GM18520 (cell line): ENCODE data around the gene TTBK1.
"Not testable (repeated sequence)": the region's sequence is repeated elsewhere in the genome, so short reads cannot be mapped to it uniquely, and the experiment has no call there.

Experiments
- ATAC-seq: cut with Tn5 transposase; IDR thresholded peaks from one replicate; pipeline ENCODE4 v1.9.1; 2021; ENCODE audit not compliant: unreplicated experiment

Gene TTBK1

DNA sequence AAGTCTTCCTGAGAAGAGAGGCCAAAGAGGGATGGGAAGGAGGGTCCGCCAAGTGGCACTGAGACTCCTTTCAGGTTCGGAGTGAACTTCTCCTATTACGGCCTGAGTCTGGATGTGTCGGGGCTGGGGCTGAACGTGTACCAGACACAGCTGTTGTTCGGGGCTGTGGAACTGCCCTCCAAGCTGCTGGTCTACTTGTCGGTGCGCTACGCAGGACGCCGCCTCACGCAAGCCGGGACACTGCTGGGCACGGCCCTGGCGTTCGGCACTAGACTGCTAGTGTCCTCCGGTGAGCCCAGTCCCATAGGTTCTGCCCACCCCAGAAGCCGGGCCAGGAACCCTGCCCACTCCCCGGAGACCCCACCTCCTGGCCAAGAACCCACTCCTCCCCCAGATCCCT is 58.8 kb downstream of the TTBK1 start:
- no peak for ATAC-seq

GRCh38 chr6:43303006-43303405 is 59.7 kb downstream of the TTBK1 start:
- not testable (repeated sequence) for ATAC-seq

DNA sequence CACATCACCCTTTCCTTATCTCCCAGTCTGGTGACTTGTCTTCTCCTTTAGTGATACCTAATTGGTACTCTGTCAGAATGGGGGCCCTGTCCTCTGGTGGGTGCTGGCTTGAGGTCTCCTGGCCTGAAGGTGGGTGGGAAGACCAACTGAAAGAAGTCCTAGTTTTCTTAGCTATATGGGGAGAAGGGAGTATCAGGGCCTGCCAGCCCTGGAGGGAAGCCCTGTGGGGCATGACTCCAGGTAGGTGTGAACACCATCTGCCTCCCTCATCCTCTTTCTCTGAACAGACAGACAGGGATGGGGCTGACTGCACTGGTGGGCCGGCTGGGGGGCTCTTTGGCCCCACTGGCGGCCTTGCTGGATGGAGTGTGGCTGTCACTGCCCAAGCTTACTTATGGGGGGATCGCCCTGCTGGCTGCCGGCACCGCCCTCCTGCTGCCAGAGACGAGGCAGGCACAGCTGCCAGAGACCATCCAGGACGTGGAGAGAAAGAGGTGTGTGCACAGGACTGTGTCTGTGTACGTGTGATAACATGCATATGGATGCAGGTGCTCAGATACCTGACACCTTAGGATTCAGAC is 60.6 kb downstream of the TTBK1 start:
- ATAC-seq, result no peak

DNA sequence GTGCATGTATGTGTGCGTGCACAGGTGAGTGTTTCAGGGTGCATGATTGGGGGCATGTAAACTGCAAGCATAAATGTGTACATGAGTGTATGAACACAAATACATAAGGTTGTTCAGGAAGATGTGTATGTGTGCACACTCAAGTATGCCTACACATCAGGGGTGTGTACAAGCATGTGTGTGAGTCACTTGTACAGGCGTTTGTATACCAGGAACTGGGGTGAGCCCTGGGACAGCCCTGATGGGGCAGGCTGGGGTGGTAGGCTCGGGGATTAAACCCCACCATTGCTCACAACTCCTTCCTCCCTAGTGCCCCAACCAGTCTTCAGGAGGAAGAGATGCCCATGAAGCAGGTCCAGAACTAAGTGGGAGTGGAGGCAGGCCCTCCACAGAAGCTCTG is 61.1 kb downstream of the TTBK1 start:
- ATAC-seq, result no peak

DNA sequence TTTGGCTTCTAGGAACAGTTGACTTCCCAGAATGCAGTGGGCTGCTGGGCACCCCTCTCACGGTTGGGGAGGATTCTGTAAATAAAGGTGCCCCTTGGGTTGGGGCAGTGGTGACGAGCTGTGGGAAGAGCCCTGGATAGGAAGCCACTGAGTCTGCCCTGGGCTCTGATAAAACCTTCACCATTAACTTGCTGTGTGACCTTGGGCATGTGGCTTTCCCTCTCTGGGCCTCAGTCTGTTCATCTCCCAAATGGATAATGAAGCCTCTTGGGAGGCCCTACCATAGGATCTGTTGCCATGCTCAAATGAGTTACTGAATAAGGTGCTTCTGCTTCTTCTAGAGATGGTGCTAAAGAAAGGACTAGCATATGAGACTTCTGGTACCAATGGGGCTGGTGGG is 61.6 kb downstream of the TTBK1 start:
- ATAC-seq, result no peak

DNA sequence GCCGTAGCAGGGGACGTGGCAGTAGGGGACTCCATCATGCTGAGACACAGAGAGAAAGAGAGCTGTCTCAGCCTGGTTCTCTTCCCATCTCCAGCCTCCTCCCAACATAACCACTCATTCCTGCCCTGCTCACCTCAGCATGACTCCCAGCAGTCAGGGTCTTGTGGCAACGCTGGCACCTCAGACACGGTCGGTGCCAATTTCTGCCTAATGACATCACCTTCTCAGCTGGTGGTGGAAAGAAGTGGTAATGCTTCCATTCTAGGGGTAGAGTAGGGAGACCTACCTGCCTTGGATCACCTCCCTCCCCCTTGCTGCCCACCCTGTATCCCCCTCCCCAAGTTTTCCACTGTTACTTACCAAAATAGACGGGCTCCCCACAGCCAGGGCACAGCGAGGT is 62.8 kb downstream of the TTBK1 start:
- no peak for ATAC-seq

- ATAC-seq, result no peak
Observed at GRCh38 chr6:43307451-43308100, 64.3 kb downstream of the TTBK1 start.

GRCh38 chr6:43308101-43308989 is 65.1 kb downstream of the TTBK1 start, which contains the start of gene CRIP3:
CRIP3 (minus strand) TSS chr6:43308826; CDS start chr6:43308792, 34 bp downstream.
- no peak for ATAC-seq

DNA sequence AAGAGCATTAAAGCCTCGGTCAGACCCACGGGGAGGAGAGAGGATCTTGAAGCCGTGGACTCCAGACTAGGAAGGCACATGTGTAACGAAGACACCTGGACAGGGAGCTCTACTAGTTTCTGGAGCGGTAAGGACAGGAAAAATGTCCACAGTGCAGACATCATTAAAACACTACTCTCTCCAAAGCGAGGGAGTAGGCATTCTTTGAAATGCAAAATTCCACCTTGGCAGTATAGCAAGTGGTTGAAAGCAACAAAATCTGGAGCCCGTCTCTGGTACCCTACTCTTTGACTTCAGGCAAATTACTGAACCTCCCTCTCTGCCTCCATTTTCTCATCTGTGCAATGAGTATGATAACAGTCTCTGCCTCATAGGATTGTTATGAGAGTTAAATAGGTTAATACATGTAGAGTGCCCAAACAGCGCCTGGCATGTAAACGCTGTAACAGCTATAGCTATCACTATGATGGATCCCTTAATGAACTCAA is 65.8 kb downstream of the TTBK1 start:
- no peak for ATAC-seq

- no peak for ATAC-seq
Observed at GRCh38 chr6:43310134-43310533, 66.9 kb downstream of the TTBK1 start.

- no peak for ATAC-seq
Observed at GRCh38 chr6:43310624-43311023, 67.3 kb downstream of the TTBK1 start.

DNA sequence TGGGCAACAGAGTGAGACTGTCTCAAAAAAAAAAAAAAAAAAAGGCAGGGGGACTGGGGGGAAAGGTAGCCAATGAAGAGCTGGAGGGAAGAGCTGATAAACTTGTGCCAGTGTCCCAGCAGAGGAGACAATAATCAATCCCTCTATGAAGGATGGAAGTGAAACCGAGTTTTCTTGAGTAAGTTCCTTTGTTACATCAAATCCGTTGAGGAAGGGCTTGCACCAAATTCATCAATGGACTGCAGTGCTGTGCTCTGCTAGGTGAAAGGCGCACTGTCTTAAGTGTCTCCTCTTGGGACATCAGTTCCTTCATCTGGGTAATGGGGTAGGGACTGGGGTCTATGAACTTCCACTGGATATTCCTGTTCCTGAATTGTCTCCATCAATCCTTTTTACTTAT is 68.4 kb downstream of the TTBK1 start:
- no peak for ATAC-seq

GRCh38 chr6:43313813-43314212 is 70.5 kb downstream of the TTBK1 start:
- no peak for ATAC-seq

GRCh38 chr6:43318011-43318410 is 74.7 kb downstream of the TTBK1 start:
- ATAC-seq, result no peak

DNA sequence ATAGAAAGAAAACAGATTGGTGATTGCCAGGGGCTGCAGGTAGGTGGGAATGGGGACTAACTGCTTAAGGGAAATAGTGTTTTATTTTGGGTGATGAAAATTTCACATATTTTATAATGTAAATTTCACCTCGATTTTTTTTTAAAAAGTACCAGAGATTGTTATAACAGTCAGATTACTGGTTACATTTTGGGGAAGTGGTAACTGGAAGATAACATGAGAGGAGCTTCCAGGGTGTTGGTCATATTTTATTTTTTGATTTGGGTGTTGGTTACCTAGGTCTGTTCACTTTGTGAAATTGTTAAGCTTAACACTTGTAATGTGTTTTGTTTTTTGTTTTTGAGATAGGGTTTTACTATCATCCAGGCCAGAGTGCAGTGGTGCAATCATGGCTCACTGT is 82.6 kb downstream of the TTBK1 start:
- ATAC-seq, result no peak

DNA sequence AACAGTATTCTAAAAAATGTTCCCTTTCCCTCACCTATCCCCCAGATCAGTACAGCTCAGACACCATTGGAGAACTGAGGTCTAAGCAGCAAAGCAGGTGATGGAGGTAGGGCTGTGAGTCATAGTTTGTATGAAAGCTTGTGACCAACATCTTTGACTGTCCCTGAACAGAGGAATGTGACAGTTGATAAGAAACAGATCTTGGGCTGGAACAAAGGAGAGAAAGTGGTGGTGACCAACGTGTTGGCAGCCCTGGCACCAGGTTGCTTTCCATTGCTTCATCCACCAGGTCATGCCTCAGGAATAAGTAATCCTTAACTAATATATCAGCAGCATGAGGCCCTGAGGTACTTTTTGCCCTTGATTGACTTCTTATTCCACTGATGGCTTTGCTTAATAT is 85.2 kb downstream of the TTBK1 start:
- no peak for ATAC-seq

- ATAC-seq, result no peak
Observed at GRCh38 chr6:43331470-43331869, 88.2 kb downstream of the TTBK1 start.

DNA sequence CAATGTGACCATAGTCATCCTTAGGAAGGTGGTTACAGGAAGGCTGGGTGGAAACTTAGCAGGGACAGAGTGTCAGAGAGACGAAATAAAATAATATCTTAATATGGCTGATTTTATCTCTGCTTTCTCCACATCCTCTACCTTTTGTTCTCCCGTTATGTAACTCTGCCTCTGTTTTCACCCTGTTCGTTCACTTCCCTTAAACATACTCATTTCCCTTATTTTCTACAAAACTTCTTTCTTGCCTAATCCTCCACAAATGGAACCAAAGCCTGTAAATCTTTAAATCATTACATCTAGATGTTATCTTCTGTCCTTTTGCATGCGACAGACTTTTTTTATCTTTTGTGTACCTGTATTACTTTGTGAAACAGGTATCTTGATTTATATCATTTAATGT is 88.6 kb downstream of the TTBK1 start:
- no peak for ATAC-seq

DNA sequence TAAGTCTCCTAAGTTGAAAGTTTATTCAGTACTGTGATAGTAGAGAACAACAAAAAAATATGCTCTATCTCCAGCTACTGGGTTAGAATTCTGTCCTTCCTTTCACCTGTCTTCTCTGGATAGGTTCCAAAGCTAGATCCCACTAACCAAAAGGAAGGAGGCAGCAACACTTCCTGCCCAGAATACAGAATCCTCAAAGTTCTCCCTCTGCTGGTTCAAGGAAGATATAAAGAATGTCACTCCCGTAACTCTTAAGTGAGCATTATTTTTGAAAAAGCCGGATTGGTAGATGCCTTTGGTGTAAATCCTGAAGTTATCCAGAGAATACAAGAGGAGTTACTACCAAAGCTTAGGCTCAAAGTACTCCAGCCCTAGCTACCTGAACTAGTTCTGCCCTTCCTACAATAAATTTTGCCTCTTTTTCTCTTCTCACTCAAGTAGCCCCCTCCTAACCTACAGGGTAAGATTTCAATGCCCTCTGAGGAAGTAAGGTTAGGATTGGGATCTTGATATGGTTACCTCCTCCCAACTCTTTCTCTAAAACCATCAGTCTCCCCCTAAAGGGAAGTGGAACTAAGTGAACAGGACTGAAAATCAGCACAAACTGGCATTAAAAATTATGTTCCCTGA is 91.3 kb downstream of the TTBK1 start:
- no peak for ATAC-seq

DNA sequence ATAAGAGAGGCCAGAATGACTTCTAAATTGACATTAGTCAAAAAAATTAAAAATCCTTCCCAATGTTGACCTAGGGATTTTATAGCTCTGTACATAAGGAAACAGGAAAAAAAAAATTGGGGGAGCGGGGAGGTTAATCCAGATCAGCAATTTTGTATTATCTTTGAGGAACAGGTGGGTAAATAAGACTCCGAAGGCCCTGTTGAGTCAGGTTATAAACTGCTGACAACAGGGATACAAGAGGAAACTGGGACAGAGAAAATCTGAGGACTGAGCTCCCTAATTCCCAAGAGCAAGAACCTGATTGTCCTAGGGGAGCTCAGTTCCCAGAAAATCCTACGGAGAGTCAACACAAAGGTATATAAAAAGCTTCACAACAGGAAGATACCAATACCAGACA is 92.2 kb downstream of the TTBK1 start:
- no peak for ATAC-seq

GRCh38 chr6:43336382-43336781 is 93.1 kb downstream of the TTBK1 start:
- ATAC-seq, result no peak
